Adipocyte (in vitro differentiated cells): ENCODE measurements around the gene INTS6.

Experiments
- DNase-seq: peaks from one replicate; pipeline ENCODE4 v3.0.0-alpha.2; 2015; ENCODE audit warnings: low read depth
- H3K27me3 ChIP-seq: replicated peaks from 2 replicates; pipeline ENCODE4 v1.7.0; 2013; ENCODE audit warnings: mild to moderate bottlenecking, low read length, moderate library complexity; ENCODE audit not compliant: control insufficient read depth, insufficient read depth
- H3K36me3 ChIP-seq: 2 replicates; pipeline ENCODE4 v1.7.0; 2013; ENCODE audit warnings: low read length, mild to moderate bottlenecking, moderate library complexity; ENCODE audit not compliant: control insufficient read depth, insufficient read depth, severe bottlenecking
- H3K4me1 ChIP-seq: 2 replicates; pipeline ENCODE4 v1.7.0; 2013; ENCODE audit warnings: mild to moderate bottlenecking, low read length, moderate library complexity; ENCODE audit not compliant: control insufficient read depth, insufficient read depth
- H3K4me3 ChIP-seq: 2 replicates; pipeline ENCODE4 v1.7.0; 2013; ENCODE audit warnings: mild to moderate bottlenecking, low read length, moderate library complexity
- H3K9ac ChIP-seq: 2 replicates; pipeline ENCODE4 v1.7.0; 2013; ENCODE audit warnings: mild to moderate bottlenecking, low read length, moderate library complexity
- H3K9me3 ChIP-seq: 2 replicates; pipeline ENCODE4 v1.7.0; 2013; ENCODE audit warnings: mild to moderate bottlenecking, low read length, moderate library complexity; ENCODE audit not compliant: control insufficient read depth

The INTS6 gene

GRCh38 chr13:51452361-51453206 lies at the start of gene INTS6:
INTS6 (minus strand) TSS chr13:51453036; CDS start chr13:51452525, 511 bp downstream.
- peak; percentile 100 for DNase-seq
- peaks cover 29% of the 10 kb centered on the region for H3K36me3 ChIP-seq

GRCh38 chr13:51502153-51502651 lies 49.4 kb upstream of the INTS6 start:
- no peaks in the 10 kb centered on the region for H3K9me3 ChIP-seq
- no peak overlapping the region for H3K9ac ChIP-seq
- H3K4me1 ChIP-seq, result peaks cover 19% of the 10 kb centered on the region
- no peaks in the 10 kb centered on the region for H3K27me3 ChIP-seq
- DNase-seq, result peak; percentile 15
- H3K4me3 ChIP-seq, result no peak overlapping the region
- no peaks in the 10 kb centered on the region for H3K36me3 ChIP-seq

More at GRCh38 chr13:51452361-51453206, at the start of gene INTS6:
- Histone ChIP-seq H3K27me3 (no peaks in the 10 kb centered on the region), H3K4me1 (peaks cover 27% of the 10 kb centered on the region), H3K4me3 (peak within 1 kb of the TSS; percentile 90), H3K9me3 (no peaks in the 10 kb centered on the region), H3K9ac (peak within 1 kb of the TSS; percentile 97)

GRCh38 chr13:51501592-51502152 lies 48.8 kb upstream of the INTS6 start:
- Histone ChIP-seq H3K36me3 (no peaks in the 10 kb centered on the region), H3K9me3 (no peaks in the 10 kb centered on the region), H3K4me3 (no peak overlapping the region), H3K9ac (no peak overlapping the region), H3K4me1 (peaks cover 19% of the 10 kb centered on the region), H3K27me3 (no peaks in the 10 kb centered on the region)
- DNase-seq, result peak; percentile 64

DNA sequence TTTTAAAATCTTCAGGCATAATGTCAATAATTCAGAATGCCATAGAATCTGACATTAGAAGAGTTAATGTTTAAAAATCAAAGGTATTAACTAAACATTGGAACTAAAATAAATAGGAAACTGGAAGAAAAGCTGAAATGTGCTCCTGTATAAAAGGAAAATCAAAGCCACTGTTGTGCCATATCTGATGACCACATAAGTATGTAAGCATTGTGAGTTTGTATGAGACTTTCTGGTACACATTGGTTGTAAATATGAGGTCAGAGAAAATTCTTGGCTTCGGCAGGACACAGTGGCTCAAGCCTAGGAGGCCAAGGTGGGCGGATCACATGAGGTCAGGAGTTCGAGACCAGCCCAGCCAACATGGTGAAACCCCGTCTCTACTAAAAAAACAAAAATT lies 48.3 kb upstream of the INTS6 start:
- Histone ChIP-seq H3K4me3 (no peak overlapping the region), H3K27me3 (no peaks in the 10 kb centered on the region), H3K4me1 (peaks cover 19% of the 10 kb centered on the region), H3K9me3 (no peaks in the 10 kb centered on the region), H3K9ac (no peak overlapping the region), H3K36me3 (no peaks in the 10 kb centered on the region)
- no peak for DNase-seq

DNA sequence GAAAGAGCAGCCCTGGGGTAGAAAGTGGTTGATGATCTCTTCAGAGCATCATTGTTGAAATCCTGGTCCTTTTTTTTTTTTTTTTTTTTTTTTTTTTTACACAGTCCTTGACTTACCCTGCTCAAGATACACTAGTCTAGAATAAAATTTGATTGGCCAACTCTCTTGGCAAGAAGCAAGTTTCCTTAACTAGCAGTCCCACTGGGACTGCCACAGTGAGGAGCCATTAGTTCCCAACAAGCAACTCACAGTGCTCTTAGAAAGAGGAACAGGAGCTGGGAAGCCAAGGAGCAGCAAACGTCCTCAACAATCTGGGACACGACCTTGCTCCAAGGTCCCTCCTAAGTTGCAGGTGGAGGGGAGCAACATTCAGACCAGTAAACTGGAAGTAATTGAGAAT lies 47.9 kb upstream of the INTS6 start:
- H3K4me3 ChIP-seq, result no peak overlapping the region
- DNase-seq, result no peak
- H3K36me3 ChIP-seq, result no peaks in the 10 kb centered on the region
- H3K9me3 ChIP-seq, result no peaks in the 10 kb centered on the region
- H3K4me1 ChIP-seq, result peaks cover 19% of the 10 kb centered on the region
- no peaks in the 10 kb centered on the region for H3K27me3 ChIP-seq
- H3K9ac ChIP-seq, result no peak overlapping the region

DNA sequence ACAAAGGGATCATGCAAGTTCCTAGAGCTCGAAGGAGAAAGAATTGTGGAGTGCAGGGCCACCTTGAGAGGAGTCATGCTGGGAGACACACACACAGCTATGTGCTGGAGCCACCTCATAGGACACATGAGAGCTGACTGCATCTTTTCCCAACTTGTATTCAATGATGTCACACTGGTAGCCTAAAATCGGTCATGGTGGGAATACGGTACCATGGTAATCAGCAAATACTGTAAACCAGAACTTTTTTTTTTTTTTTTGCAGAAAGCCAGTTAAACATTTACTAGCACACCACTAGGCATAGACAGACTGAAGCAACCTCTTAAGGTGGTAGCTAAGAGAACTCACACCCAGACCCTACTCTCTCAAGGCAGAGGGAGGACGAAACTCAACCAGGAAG lies 47.0 kb upstream of the INTS6 start:
- no peaks in the 10 kb centered on the region for H3K27me3 ChIP-seq
- H3K4me3 ChIP-seq, result no peak overlapping the region
- no peaks in the 10 kb centered on the region for H3K36me3 ChIP-seq
- H3K9me3 ChIP-seq, result no peaks in the 10 kb centered on the region
- H3K4me1 ChIP-seq, result peaks cover 19% of the 10 kb centered on the region
- no peak overlapping the region for H3K9ac ChIP-seq
- DNase-seq, result no peak

DNA sequence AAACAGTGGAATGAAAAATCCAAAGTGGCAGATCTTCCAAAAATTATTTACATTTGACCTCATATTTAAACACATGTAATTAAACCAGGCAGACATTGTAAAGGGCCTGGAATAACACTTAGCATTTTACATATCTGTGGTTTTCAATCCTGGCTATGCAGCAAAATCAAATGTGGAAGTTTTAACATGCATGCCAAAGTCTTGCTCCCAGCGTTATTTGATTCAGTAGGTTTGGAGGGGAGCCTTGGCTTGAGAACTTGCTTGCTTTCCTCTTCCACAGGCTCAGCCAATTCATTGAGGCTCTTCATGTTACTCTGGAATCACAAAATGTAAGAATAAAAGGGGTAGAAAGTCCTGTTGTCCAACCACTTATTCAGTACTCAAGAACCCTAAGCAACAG lies 42.5 kb upstream of the INTS6 start:
- DNase-seq, result peak; percentile 49
- no peaks in the 10 kb centered on the region for H3K27me3 ChIP-seq
- no peaks in the 10 kb centered on the region for H3K36me3 ChIP-seq
- H3K9ac ChIP-seq, result no peak overlapping the region
- no peaks in the 10 kb centered on the region for H3K4me1 ChIP-seq
- H3K4me3 ChIP-seq, result no peak overlapping the region
- no peaks in the 10 kb centered on the region for H3K9me3 ChIP-seq

DNA sequence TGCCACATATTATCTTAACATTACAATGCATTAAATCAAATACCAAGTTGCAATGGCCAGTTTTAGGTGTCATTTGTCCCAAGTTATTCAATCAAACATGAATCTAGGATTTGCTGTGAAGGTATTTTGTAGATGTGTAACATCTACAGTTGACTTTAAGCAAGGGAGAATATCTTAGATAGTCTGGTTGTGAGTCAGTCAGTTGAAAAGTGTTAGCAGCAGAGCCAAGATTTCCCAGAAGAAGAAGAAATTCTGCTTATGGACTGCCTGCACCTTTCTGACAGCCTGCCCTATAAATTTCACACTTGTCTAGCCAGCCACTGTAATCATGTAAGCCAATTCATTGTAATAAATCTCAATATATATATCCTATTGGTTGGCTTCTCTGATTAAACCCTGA lies 41.3 kb upstream of the INTS6 start:
- Histone ChIP-seq H3K27me3 (no peaks in the 10 kb centered on the region), H3K36me3 (no peaks in the 10 kb centered on the region), H3K4me3 (no peak overlapping the region), H3K4me1 (no peaks in the 10 kb centered on the region), H3K9me3 (no peaks in the 10 kb centered on the region), H3K9ac (no peak overlapping the region)
- peak; percentile 51 for DNase-seq

GRCh38 chr13:51488212-51488611 lies 35.4 kb upstream of the INTS6 start:
- no peak overlapping the region for H3K4me3 ChIP-seq
- no peak for DNase-seq
- no peaks in the 10 kb centered on the region for H3K4me1 ChIP-seq
- H3K9me3 ChIP-seq, result no peaks in the 10 kb centered on the region
- no peak overlapping the region for H3K9ac ChIP-seq
- H3K36me3 ChIP-seq, result no peaks in the 10 kb centered on the region
- H3K27me3 ChIP-seq, result no peaks in the 10 kb centered on the region

GRCh38 chr13:51481656-51482055 lies 28.8 kb upstream of the INTS6 start:
- no peak overlapping the region for H3K9ac ChIP-seq
- no peak for DNase-seq
- H3K4me1 ChIP-seq, result peaks cover 12% of the 10 kb centered on the region
- H3K9me3 ChIP-seq, result no peaks in the 10 kb centered on the region
- no peaks in the 10 kb centered on the region for H3K36me3 ChIP-seq
- no peak overlapping the region for H3K4me3 ChIP-seq
- no peaks in the 10 kb centered on the region for H3K27me3 ChIP-seq

GRCh38 chr13:51479199-51479523 lies 26.3 kb upstream of the INTS6 start:
- H3K9me3 ChIP-seq, result no peaks in the 10 kb centered on the region
- no peaks in the 10 kb centered on the region for H3K36me3 ChIP-seq
- peak; percentile 33 for DNase-seq
- H3K9ac ChIP-seq, result no peak overlapping the region
- no peak overlapping the region for H3K4me3 ChIP-seq
- H3K27me3 ChIP-seq, result no peaks in the 10 kb centered on the region
- peaks cover 20% of the 10 kb centered on the region for H3K4me1 ChIP-seq
